Lower leg skin (tissue), 4 donors: ENCODE measurements around the gene AGAP6. TPM values are rescaled to one million over a fixed set of nuclear protein-coding genes. Genes with fewer than 3 reads are reported as not detected.
A peak's percentile ranks its signal among the peaks of the same experiment; 100 is the strongest.
"Not testable (repeated sequence)": the region's sequence is repeated elsewhere in the genome, so short reads cannot be mapped to it uniquely, and the experiment has no call there.

ENCODE experiments used
- DNase-seq, 2 donors: peaks; one replicate each; pipeline ENCODE4 v3.0.0-alpha.2; 2019; ENCODE audit warnings: low spot score in 2 of 2
- H3K4me3 ChIP-seq: fragments of 200-600 bp; sonication (generic); 2 replicates; pipeline ENCODE4 v1.5.1; 2017; ENCODE audit warnings: mild to moderate bottlenecking, low read depth; ENCODE audit not compliant: poor library complexity, severe bottlenecking
- WGBS, 2 donors: methylation state at CpG; one replicate each; pipeline ENCODE4 v1.1.5; 2018; 5-methylcytosine and 5-hydroxymethylcytosine counted together
- intact Hi-C: fragments of 100-400 bp; cut with DNase I; formaldehyde crosslinking; loops from one replicate; pipeline ENCODE4 v1.15.0; 2023; ENCODE audit warnings: low total_unique reads
- total RNA-seq, 4 donors: library from RNA; depleted of rRNA; stranded (reverse); fragments of >200 nt; gene quantifications; one replicate each; pipeline ENCODE4 v1.1.0, GENCODE V29; 2016

The AGAP6 gene
- 10 to 100 TPM in 2 of 4 donors, 1 to 10 TPM in 2; 7.7 to 20.6 (median 9.3) TPM for total RNA-seq

DNA sequence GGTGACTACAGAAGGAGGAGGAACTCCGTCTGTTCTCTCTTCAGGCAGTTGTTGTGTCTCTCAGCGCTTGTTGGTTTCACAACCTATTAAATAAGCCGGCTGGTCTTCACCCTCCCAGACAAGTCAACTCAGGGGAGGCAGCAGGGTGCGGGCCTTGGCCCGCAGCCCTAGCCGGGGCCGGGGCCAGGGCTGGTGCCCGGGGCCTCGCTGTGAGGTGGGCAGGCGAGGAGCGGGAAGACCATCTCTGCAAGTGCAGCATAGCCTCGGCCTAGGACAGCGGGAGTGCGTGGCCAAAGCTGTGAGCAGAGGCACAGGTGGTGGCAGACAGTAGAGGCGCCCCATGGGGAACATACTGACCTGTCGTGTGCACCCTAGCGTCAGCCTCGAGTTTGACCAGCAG, at the start of gene AGAP6:
AGAP6 (plus strand) TSS at position 31 of the 400 bp plus-strand sequence; CDS start at position 341, 310 bp downstream.
- H3K4me3 ChIP-seq, DNase-seq, intact Hi-C loops: not testable (repeated sequence)
- 83 to 98% methylated on average over 3 to 10 of the region's 18 CpGs for WGBS, 2 donors

DNA sequence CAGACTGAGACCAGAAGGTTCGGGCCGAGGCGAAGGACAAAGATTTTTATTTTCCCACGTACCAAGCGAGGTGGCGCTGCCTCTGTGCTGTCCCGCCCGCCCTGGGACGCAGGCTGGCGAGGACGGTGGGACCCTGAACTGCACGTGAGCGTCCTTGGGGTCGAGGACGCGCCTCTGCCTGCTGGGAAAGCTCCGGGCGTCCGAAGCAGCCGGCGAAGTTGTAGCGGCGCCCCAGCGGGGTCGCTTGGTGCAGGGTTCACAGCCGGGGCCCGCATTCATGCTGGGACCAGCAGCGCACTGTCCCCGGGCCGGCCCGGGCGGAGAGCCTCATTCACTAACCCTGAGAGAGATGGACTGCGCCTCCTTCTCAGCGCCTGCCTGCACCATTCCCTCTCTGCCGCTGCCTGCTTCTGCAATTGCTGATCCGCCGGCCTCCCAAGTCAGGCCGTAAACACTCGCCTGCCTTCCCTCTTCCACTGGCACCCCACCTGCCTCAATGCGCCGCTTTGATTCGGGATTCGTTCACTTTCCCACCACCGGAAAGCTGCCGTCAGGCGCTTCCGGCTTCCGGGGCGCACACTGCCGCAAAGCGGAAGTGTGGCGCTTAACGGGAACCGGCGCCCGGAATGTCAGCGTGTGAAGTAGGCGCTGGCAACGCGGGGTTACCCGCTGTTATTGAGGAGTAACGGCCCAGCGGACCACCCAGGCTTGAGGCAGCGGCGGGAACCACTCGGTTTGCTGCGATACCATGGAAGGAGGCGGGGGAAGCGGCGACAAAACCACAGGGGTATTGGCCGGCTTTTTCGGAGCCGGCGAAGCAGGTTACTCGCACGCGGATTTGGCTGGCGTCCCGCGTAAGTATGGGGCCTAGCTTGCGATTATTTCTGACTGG, 46.5 kb upstream of the AGAP6 start, which contains the start of the genes PARG and TIMM23B:
PARG (minus strand) TSS at position 581 of the 892 bp plus-strand sequence; CDS start at position 279, 302 bp downstream.
TIMM23B (plus strand) TSS at position 607 of the 892 bp plus-strand sequence; CDS start at position 749, 142 bp downstream.
- H3K4me3 ChIP-seq = peak within 1 kb of the TSS; percentile 79
- 0 to 1% methylated on average over 51 to 65 of the region's 81 CpGs for WGBS, 2 donors
- intact Hi-C loops = not testable (repeated sequence)
- peak; percentile 44 to 91 for DNase-seq

- DNase-seq, intact Hi-C loops: not testable (repeated sequence)
- WGBS, 2 donors = 0% methylated on average over 12 of the region's 12 CpGs
- peak overlapping the region; percentile 79 for H3K4me3 ChIP-seq
These were observed 45.9 kb upstream of the AGAP6 start for GRCh38 chr10:49942339-49942705.

DNA sequence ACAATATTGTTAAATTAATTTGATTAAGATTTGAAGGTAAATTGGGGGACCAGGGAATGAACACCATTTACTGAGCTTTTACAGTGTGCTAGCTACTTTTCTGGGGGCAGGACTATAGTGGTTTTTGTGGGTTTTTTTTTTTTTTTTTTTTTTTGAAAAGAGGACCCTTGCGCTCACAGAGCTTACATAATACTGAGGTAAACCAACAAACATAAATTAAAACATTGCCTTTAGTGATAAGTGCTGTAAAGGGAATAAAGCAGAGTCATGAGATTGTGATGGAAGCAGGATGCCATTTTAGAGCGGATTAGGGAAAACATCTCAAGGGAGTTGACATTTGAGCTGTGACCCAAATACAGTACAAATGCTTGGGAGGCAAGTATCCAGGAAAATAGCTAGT, 44.6 kb upstream of the AGAP6 start:
- H3K4me3 ChIP-seq, intact Hi-C loops, DNase-seq: not testable (repeated sequence)
- WGBS, 2 donors = 89% methylated on average over 2 of the region's 2 CpGs

- H3K4me3 ChIP-seq, DNase-seq, intact Hi-C loops: not testable (repeated sequence)
- 83 to 92% methylated on average over 1 of the region's 2 CpGs for WGBS, 2 donors
These were observed 40.1 kb upstream of the AGAP6 start for GRCh38 chr10:49948142-49948541.

DNA sequence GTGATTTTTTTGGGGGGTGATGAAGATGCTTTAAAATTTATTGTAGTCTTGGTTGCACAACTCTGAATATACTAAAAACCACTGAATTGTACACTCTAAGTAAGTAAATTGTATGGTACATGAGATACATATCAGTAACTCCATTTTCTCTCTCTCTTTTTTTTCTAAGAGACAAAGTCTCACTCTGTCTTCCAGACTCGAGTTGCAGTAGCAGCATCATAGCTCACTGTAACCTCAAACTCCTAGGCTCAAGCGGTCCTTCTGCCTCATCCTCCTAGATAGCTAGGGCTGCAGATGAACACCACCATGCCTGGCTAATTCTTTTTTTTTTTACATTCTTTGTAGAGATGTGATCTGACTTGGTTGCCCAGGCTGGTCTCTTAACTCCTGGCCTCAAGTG, 39.5 kb upstream of the AGAP6 start:
- 96 to 100% methylated on average over 2 of the region's 2 CpGs for WGBS, 2 donors
- H3K4me3 ChIP-seq, intact Hi-C loops, DNase-seq: not testable (repeated sequence)

GRCh38 chr10:49952006-49952405, 36.2 kb upstream of the AGAP6 start:
- intact Hi-C loops, DNase-seq, H3K4me3 ChIP-seq: not testable (repeated sequence)
- 79 to 84% methylated on average over 3 of the region's 3 CpGs for WGBS, 2 donors

DNA sequence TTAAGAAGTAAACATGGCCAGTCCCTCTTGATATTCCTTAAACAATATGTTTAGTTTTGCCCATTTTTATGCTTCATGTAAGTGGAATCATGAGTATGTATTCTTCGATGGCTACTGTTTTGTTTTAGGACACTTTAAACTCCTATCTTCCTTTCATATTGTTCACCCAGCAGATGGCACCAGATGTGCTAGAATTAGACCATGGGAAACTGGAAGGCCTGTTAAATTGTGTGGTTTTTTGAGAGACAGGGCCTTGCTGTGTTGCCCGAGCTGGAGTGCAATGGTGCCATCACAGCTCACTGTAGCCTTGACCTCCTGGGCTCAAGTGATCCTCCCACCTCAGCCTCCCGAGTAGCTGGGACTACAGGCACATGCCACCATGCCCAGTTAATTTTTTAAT, 35.1 kb upstream of the AGAP6 start:
- intact Hi-C loops, H3K4me3 ChIP-seq, DNase-seq: not testable (repeated sequence)
- WGBS, 2 donors = 86 to 96% methylated on average over 2 to 3 of the region's 3 CpGs

- WGBS, 2 donors = 96 to 100% methylated on average over 1 to 26 of the region's 37 CpGs
- H3K4me3 ChIP-seq, DNase-seq, intact Hi-C loops: not testable (repeated sequence)
These were observed 17.8 kb upstream of the AGAP6 start for GRCh38 chr10:49970331-49970857.

- H3K4me3 ChIP-seq, DNase-seq, intact Hi-C loops: not testable (repeated sequence)
- 61 to 63% methylated on average over 2 of the region's 2 CpGs for WGBS, 2 donors
These were observed 16.7 kb upstream of the AGAP6 start for GRCh38 chr10:49971466-49971865.

GRCh38 chr10:49972094-49972493, 16.1 kb upstream of the AGAP6 start:
- 92 to 100% methylated on average over 3 of the region's 3 CpGs for WGBS, 2 donors
- DNase-seq, intact Hi-C loops, H3K4me3 ChIP-seq: not testable (repeated sequence)

GRCh38 chr10:49977756-49978155, 10.4 kb upstream of the AGAP6 start:
- DNase-seq, H3K4me3 ChIP-seq, intact Hi-C loops: not testable (repeated sequence)
- 95 to 96% methylated on average over 3 of the region's 3 CpGs for WGBS, 2 donors

DNA sequence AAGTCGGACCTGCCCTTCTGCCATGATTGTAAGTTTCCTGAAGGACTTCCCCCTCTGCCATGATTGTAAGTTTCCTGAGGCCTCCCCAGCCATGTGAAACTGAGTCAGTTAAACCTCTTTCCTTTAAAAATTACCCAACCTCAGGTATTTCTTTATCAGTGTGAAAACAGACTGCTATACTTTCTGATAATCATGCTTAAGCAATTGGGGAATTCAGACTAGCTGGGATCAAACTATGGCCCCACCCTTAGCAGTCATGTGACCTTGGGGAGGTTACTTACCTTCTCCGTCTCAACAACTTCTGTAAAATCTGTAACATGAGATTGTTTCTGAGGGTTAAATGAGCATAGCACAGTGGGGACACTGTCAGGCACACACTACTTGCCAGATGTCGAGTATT, 999 bp upstream of the AGAP6 start:
- H3K4me3 ChIP-seq, DNase-seq, intact Hi-C loops: not testable (repeated sequence)
- 91 to 92% methylated on average over 3 of the region's 3 CpGs for WGBS, 2 donors

GRCh38 chr10:49995321-49995720, 7.1 kb downstream of the AGAP6 start:
- H3K4me3 ChIP-seq, DNase-seq, intact Hi-C loops: not testable (repeated sequence)
- WGBS, 2 donors = 55 to 67% methylated on average over 5 of the region's 5 CpGs

GRCh38 chr10:50014024-50014423, 25.8 kb downstream of the AGAP6 start:
- DNase-seq, H3K4me3 ChIP-seq, intact Hi-C loops: not testable (repeated sequence)
- WGBS, 2 donors = 84 to 91% methylated on average over 7 of the region's 7 CpGs
